Measurements from ENCODE around the gene ERG.

DNA sequence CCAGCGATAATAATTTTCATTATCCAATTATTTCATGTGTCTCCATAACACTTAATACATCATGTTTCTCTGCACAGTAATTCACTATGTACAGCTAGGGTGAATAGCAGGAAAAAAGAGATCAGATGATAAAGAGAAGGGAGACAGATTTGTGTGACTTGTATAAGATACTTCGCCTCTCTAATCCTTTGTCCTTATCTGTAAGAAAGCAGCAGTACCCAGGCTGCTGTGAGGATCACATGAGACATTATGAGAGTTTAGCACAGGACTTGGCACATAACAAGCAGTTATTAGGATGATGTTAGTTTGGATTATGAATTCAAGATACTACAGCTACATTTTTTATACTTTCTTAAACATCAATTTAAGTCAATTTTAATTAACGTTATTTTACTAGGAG, 6.3 kb downstream of the ERG start:
- TF ChIP-seq CHD2 (IDR thresholded peaks at IDR 0.05; ENCODE audit: low read length, partially characterized antibody): no peak
- no peak for TF ChIP-seq FOXM1 (IDR thresholded peaks at IDR 0.05; ENCODE audit: low read depth)
- no peak for TF ChIP-seq RXRA (IDR thresholded peaks at IDR 0.05; ENCODE audit: borderline replicate concordance, low read depth)
- TF ChIP-seq RAD21 (IDR thresholded peaks at IDR 0.05; ENCODE audit: low read length): no peak
- TF ChIP-seq, protein P1, sequence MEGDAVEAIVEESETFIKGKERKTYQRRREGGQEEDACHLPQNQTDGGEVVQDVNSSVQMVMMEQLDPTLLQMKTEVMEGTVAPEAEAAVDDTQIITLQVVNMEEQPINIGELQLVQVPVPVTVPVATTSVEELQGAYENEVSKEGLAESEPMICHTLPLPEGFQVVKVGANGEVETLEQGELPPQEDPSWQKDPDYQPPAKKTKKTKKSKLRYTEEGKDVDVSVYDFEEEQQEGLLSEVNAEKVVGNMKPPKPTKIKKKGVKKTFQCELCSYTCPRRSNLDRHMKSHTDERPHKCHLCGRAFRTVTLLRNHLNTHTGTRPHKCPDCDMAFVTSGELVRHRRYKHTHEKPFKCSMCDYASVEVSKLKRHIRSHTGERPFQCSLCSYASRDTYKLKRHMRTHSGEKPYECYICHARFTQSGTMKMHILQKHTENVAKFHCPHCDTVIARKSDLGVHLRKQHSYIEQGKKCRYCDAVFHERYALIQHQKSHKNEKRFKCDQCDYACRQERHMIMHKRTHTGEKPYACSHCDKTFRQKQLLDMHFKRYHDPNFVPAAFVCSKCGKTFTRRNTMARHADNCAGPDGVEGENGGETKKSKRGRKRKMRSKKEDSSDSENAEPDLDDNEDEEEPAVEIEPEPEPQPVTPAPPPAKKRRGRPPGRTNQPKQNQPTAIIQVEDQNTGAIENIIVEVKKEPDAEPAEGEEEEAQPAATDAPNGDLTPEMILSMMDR (IDR thresholded peaks at IDR 0.05): no peak
- TF ChIP-seq RCOR1 (IDR thresholded peaks at IDR 0.05; ENCODE audit: low read length): no peak
- no peak for TF ChIP-seq FOSL2 (IDR thresholded peaks at IDR 0.05; ENCODE audit: borderline replicate concordance, low read depth)
- TF ChIP-seq TAF1 (IDR thresholded peaks at IDR 0.05; ENCODE audit: borderline replicate concordance, low read depth, low read length): no peak
- TF ChIP-seq TCF12 (IDR thresholded peaks at IDR 0.05): no peak
